GM23338 (cell line): ENCODE results near the gene NLGN1.

Source experiments
- CREB1 ChIP-seq: fragments of 250-450 bp; sonication (Bioruptor Pico); IDR thresholded peaks from 2 replicates; pipeline ENCODE4 v1.5.0; 2020; ENCODE audit warnings: low read depth, mild to moderate bottlenecking, moderate library complexity
- EZH2 ChIP-seq: fragments of 200-600 bp; sonication (generic); IDR thresholded peaks from one replicate; pipeline ENCODE4 v1.8.0; 2017; ENCODE audit warnings: antibody characterized with exemption, mild to moderate bottlenecking, low read depth; ENCODE audit not compliant: unreplicated experiment
- EZH2phosphoT487 ChIP-seq: fragments of 200-600 bp; sonication (generic); IDR thresholded peaks from one replicate; pipeline ENCODE4 v1.8.1; 2018; ENCODE audit warnings: antibody characterized with exemption; ENCODE audit not compliant: unreplicated experiment
- JUNB ChIP-seq: IDR thresholded peaks from one replicate; pipeline ENCODE4 v1.6.1; 2016; ENCODE audit warnings: antibody characterized with exemption; ENCODE audit not compliant: unreplicated experiment
- POLR2AphosphoS5 ChIP-seq: IDR thresholded peaks from 2 replicates; pipeline ENCODE4 v1.6.1; 2016; ENCODE audit warnings: antibody characterized with exemption, low read depth
- ZNF331 ChIP-seq: fragments of 250-450 bp; sonication (Bioruptor Pico); IDR thresholded peaks from 2 replicates; pipeline ENCODE4 v1.5.0; 2020; ENCODE audit warnings: low read depth, mild to moderate bottlenecking, moderate library complexity
- TF ChIP-seq, protein P1 (sequence below), 2 experiments: fragments of 200-600 bp in 1 of 2; sonication (generic) in 1 of 2; conservative IDR thresholded peaks; 2 replicates each; pipeline versions ENCODE4 v1.5.1 to v1.6.1; 2016 to 2017; ENCODE audit warnings: antibody characterized with exemption in 2 of 2, low read depth in 2 of 2, mild to moderate bottlenecking in 2 of 2, moderate library complexity in 1 of 2
- TF ChIP-seq, protein P2 (sequence below): IDR thresholded peaks from 2 replicates; pipeline ENCODE4 v1.6.1; 2016; ENCODE audit warnings: antibody characterized with exemption
- TF ChIP-seq, protein P3 (sequence below): IDR thresholded peaks from one replicate; pipeline ENCODE4 v1.6.1; 2018; ENCODE audit warnings: antibody characterized with exemption; ENCODE audit not compliant: unreplicated experiment

DNA sequence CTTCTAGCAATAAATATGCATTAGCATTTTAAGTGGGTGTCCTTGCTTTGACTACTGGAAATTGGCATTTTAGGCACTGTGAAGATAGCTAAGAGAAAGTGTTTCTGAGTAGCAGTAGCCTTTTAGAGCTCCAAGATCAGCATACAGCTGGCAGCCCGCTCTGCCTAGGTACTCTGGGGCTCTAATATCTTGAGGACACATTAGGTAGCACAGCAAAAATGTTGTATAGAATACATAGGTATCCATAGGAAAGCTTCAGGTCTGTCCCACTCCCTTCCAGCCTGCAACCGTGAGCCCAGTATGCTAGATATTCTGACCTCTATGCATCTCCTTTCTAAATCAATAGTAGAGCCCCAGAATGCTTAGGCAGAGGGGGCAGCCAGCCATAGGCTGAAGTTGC is 670.5 kb downstream of the NLGN1 start:
- TF ChIP-seq EZH2 (no peak), CREB1 (no peak), JUNB (no peak), POLR2AphosphoS5 (no peak), ZNF331 (no peak), EZH2phosphoT487 (no peak)
- TF ChIP-seq, protein P1, sequence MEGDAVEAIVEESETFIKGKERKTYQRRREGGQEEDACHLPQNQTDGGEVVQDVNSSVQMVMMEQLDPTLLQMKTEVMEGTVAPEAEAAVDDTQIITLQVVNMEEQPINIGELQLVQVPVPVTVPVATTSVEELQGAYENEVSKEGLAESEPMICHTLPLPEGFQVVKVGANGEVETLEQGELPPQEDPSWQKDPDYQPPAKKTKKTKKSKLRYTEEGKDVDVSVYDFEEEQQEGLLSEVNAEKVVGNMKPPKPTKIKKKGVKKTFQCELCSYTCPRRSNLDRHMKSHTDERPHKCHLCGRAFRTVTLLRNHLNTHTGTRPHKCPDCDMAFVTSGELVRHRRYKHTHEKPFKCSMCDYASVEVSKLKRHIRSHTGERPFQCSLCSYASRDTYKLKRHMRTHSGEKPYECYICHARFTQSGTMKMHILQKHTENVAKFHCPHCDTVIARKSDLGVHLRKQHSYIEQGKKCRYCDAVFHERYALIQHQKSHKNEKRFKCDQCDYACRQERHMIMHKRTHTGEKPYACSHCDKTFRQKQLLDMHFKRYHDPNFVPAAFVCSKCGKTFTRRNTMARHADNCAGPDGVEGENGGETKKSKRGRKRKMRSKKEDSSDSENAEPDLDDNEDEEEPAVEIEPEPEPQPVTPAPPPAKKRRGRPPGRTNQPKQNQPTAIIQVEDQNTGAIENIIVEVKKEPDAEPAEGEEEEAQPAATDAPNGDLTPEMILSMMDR (conservative IDR thresholded peaks at IDR 0.05; ENCODE audit: low read depth in 2 of 2) = no peak
- TF ChIP-seq, protein P2, sequence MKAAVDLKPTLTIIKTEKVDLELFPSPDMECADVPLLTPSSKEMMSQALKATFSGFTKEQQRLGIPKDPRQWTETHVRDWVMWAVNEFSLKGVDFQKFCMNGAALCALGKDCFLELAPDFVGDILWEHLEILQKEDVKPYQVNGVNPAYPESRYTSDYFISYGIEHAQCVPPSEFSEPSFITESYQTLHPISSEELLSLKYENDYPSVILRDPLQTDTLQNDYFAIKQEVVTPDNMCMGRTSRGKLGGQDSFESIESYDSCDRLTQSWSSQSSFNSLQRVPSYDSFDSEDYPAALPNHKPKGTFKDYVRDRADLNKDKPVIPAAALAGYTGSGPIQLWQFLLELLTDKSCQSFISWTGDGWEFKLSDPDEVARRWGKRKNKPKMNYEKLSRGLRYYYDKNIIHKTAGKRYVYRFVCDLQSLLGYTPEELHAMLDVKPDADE = no peak
- TF ChIP-seq, protein P3, sequence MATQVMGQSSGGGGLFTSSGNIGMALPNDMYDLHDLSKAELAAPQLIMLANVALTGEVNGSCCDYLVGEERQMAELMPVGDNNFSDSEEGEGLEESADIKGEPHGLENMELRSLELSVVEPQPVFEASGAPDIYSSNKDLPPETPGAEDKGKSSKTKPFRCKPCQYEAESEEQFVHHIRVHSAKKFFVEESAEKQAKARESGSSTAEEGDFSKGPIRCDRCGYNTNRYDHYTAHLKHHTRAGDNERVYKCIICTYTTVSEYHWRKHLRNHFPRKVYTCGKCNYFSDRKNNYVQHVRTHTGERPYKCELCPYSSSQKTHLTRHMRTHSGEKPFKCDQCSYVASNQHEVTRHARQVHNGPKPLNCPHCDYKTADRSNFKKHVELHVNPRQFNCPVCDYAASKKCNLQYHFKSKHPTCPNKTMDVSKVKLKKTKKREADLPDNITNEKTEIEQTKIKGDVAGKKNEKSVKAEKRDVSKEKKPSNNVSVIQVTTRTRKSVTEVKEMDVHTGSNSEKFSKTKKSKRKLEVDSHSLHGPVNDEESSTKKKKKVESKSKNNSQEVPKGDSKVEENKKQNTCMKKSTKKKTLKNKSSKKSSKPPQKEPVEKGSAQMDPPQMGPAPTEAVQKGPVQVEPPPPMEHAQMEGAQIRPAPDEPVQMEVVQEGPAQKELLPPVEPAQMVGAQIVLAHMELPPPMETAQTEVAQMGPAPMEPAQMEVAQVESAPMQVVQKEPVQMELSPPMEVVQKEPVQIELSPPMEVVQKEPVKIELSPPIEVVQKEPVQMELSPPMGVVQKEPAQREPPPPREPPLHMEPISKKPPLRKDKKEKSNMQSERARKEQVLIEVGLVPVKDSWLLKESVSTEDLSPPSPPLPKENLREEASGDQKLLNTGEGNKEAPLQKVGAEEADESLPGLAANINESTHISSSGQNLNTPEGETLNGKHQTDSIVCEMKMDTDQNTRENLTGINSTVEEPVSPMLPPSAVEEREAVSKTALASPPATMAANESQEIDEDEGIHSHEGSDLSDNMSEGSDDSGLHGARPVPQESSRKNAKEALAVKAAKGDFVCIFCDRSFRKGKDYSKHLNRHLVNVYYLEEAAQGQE = no peak
